Activated CD4-positive, alpha-beta T cell treated with anti-CD3 and anti-CD28 coated beads, Interleukin-2, amount 50 U/mL, for 1 hour (primary cell): Measurements from ENCODE around the gene SUPT3H.

Experiments used
- DNase-seq: peaks from one replicate; pipeline ENCODE4 v3.0.0-alpha.2; 2020

Gene SUPT3H

GRCh38 chr6:44779130-44779826 is 598.5 kb downstream of the SUPT3H start:
- no peak for DNase-seq
